CD14-positive monocyte (primary cell): ENCODE measurements around the gene GRIK4. TPM values are rescaled to one million over a fixed set of nuclear protein-coding genes. Genes with fewer than 3 reads are reported as not detected.
A peak's percentile ranks its signal among the peaks of the same experiment; 100 is the strongest.

Experiments
- DNase-seq, 3 donors: peaks; one replicate each; pipeline ENCODE4 v3.0.0-alpha.2; 2011 to 2022
- H2AFZ ChIP-seq: 2 replicates; pipeline ENCODE4 v1.6.0; 2012; ENCODE audit warnings: mild to moderate bottlenecking, low read depth, low read length, inconsistent platforms; ENCODE audit not compliant: insufficient read depth, poor library complexity, severe bottlenecking
- H3K27ac ChIP-seq, 2 donors: 1 replicate in 1 of 2; 2 replicates in 1 of 2; pipeline ENCODE4 v1.5.1; 2012 to 2013; ENCODE audit warnings: low read length in 2 of 2, control low read depth in 1 of 2, inconsistent platforms in 1 of 2, low read depth in 1 of 2, mild to moderate bottlenecking in 1 of 2
- H3K27me3 ChIP-seq, 2 donors: one replicate each; pipeline versions ENCODE4 v1.6.0 to v1.6.1; 2011 to 2013; ENCODE audit warnings: low read length in 2 of 2; ENCODE audit not compliant: control insufficient read depth in 2 of 2, insufficient read depth in 2 of 2
- H3K36me3 ChIP-seq, 2 donors: replicated peaks in 1 of 2; 1 replicate in 1 of 2; 2 replicates in 1 of 2; pipeline versions ENCODE4 v1.5.1 to v1.6.1; 2012 to 2013; ENCODE audit warnings: low read length in 2 of 2, control low read depth in 1 of 2, inconsistent platforms in 1 of 2, mild to moderate bottlenecking in 1 of 2; ENCODE audit not compliant: insufficient read depth in 2 of 2, control insufficient read depth in 1 of 2
- H3K4me1 ChIP-seq, 2 donors: 1 replicate in 1 of 2; 2 replicates in 1 of 2; pipeline versions ENCODE4 v1.5.1 to v1.6.1; 2012 to 2013; ENCODE audit warnings: low read length in 2 of 2, control low read depth in 1 of 2, inconsistent platforms in 1 of 2, mild to moderate bottlenecking in 1 of 2, moderate library complexity in 1 of 2; ENCODE audit not compliant: insufficient read depth in 2 of 2, control insufficient read depth in 1 of 2
- H3K4me2 ChIP-seq: replicated peaks from 2 replicates; pipeline ENCODE3; 2012; ENCODE audit warnings: low read length, moderate library complexity, mild to moderate bottlenecking; ENCODE audit not compliant: poor library complexity, severe bottlenecking; ENCODE audit errors: extremely low read depth
- H3K4me3 ChIP-seq, 3 experiments: fragments of 200-600 bp in 1 of 3; sonication (generic) in 1 of 3; replicated peaks in 1 of 3; 1 replicate in 2 of 3; 2 replicates in 1 of 3; pipeline ENCODE4 v1.5.1; 2011 to 2013; ENCODE audit warnings: low read length in 3 of 3, mild to moderate bottlenecking in 3 of 3, control low read depth in 2 of 3, low read depth in 2 of 3, inconsistent platforms in 1 of 3, moderate library complexity in 1 of 3
- H3K79me2 ChIP-seq: 2 replicates; pipeline ENCODE4 v1.6.0; 2012; ENCODE audit warnings: mild to moderate bottlenecking, control low read depth, inconsistent platforms, low read length, moderate library complexity; ENCODE audit not compliant: insufficient read depth
- H3K9ac ChIP-seq: 2 replicates; pipeline ENCODE4 v1.6.0; 2017; ENCODE audit warnings: low read length, mild to moderate bottlenecking; ENCODE audit not compliant: insufficient read depth, poor library complexity, severe bottlenecking
- H3K9me3 ChIP-seq, 2 donors: replicated peaks in 1 of 2; 1 replicate in 1 of 2; 2 replicates in 1 of 2; pipeline versions ENCODE4 v1.5.1 to v1.6.1; 2012 to 2013; ENCODE audit warnings: low read length in 2 of 2, control low read depth in 1 of 2; ENCODE audit not compliant: control insufficient read depth in 1 of 2, insufficient read depth in 1 of 2
- H4K20me1 ChIP-seq: 2 replicates; pipeline ENCODE4 v1.6.0; 2012; ENCODE audit warnings: mild to moderate bottlenecking, low read length, control low read depth, moderate library complexity; ENCODE audit not compliant: insufficient read depth
- H3K27ac Mint-ChIP-seq, 7 donors: one replicate each; pipeline ENCODE4 v1.8.0; 2020; ENCODE audit warnings: mild to moderate bottlenecking in 7 of 7, mixed read lengths in 7 of 7, moderate library complexity in 6 of 7, inconsistent platforms in 2 of 7
- H3K27me3 Mint-ChIP-seq, 3 donors: one replicate each; pipeline ENCODE4 v1.8.0; 2021 to 2022; ENCODE audit warnings: low read depth in 3 of 3, mild to moderate bottlenecking in 3 of 3, mixed read lengths in 3 of 3, moderate library complexity in 3 of 3, inconsistent platforms in 1 of 3
- H3K36me3 Mint-ChIP-seq, 2 donors: one replicate each; pipeline ENCODE4 v1.8.0; 2020; ENCODE audit warnings: mixed read lengths in 2 of 2, inconsistent platforms in 1 of 2, mild to moderate bottlenecking in 1 of 2
- H3K4me1 Mint-ChIP-seq: one replicate; pipeline ENCODE4 v1.8.0; 2020; ENCODE audit warnings: mild to moderate bottlenecking, mixed read lengths
- H3K4me3 Mint-ChIP-seq, 2 donors: one replicate each; pipeline ENCODE4 v1.8.0; 2020; ENCODE audit warnings: mild to moderate bottlenecking in 2 of 2, mixed read lengths in 2 of 2, moderate library complexity in 1 of 2
- H3K9me3 Mint-ChIP-seq, 7 donors: one replicate each; pipeline ENCODE4 v1.8.0; 2020 to 2022; ENCODE audit warnings: mixed read lengths in 7 of 7, mild to moderate bottlenecking in 6 of 7, moderate library complexity in 6 of 7, inconsistent platforms in 2 of 7
- CTCF ChIP-seq: fragments of 200-600 bp; IDR thresholded peaks from one replicate; pipeline ENCODE4 v1.8.0; 2022; ENCODE audit warnings: antibody characterized with exemption, mild to moderate bottlenecking
- WGBS: methylation state at CpG from one replicate; pipeline ENCODE4 v1.1.5; 2013; ENCODE audit warnings: missing lambda C conversion rate; ENCODE audit not compliant: insufficient coverage; 5-methylcytosine and 5-hydroxymethylcytosine counted together
- intact Hi-C, 2 donors: fragments of 100-400 bp; cut with micrococcal nuclease; formaldehyde crosslinking; loops; one replicate each; pipeline versions ENCODE4 v1.15.0 to v1.15.1; 2023
- polyA plus RNA-seq, 3 donors: library from polyadenylated mRNA; depleted of rRNA in 1 of 3; unstranded in 2 of 3; stranded (reverse) in 1 of 3; fragments of 300-500 nt in 2 of 3; fragments of >200 nt in 1 of 3; fragmentation: Illumina TruSeq in 2 of 3; gene quantifications; 1 replicate in 2 of 3; 2 replicates in 1 of 3; pipeline ENCODE4 v1.2.3, GENCODE V29; 2012 to 2021

The GRIK4 gene
- polyA plus RNA-seq, 3 donors: not detected

- Histone ChIP-seq H3K9ac (no peak overlapping the region), H4K20me1 (no peaks in the 10 kb centered on the region), H3K4me3 (peak overlapping the region in 1 of 3 experiments; percentile 63), H3K36me3 (no peaks in the 10 kb centered on the region), H3K4me2 (peak overlapping the region; percentile 70), H3K79me2 (no peaks in the 10 kb centered on the region), H3K9me3 (no peaks in the 10 kb centered on the region), H2AFZ (peak overlapping the region; percentile 81), H3K27me3 (peaks cover 0 to 8% of the 10 kb centered on the region in 2 donors), H3K27ac (no peak overlapping the region), H3K4me1 (peaks cover 15 to 19% of the 10 kb centered on the region in 2 donors)
- peak; percentile 56 for TF ChIP-seq CTCF
- H3K9me3 Mint-ChIP-seq: no peaks in the 10 kb centered on the region
- H3K27me3 Mint-ChIP-seq: peaks cover 8 to 17% (median 15%) of the 10 kb centered on the region in 3 donors
- DNase-seq: peak; percentile 10 to 47 (median 45)
- H3K27ac Mint-ChIP-seq: peak overlapping the region in 2 of 7 donors; percentile 75 to 80
- H3K4me3 Mint-ChIP-seq: peak overlapping the region; percentile 74 to 92
- no peaks in the 10 kb centered on the region for H3K36me3 Mint-ChIP-seq
- intact Hi-C loops: no loop called here
- WGBS: 11% methylated on average over 9 of the region's 20 CpGs
- H3K4me1 Mint-ChIP-seq: peaks cover 17% of the 10 kb centered on the region
These were observed 441.2 kb downstream of the GRIK4 start for GRCh38 chr11:120952461-120953434.

- no peak for DNase-seq
- no peak for TF ChIP-seq CTCF
- H3K36me3 Mint-ChIP-seq: no peaks in the 10 kb centered on the region
- no peak overlapping the region for H3K27ac Mint-ChIP-seq
- peaks cover 17% of the 10 kb centered on the region for H3K4me1 Mint-ChIP-seq
- WGBS: 95% methylated on average over 5 of the region's 7 CpGs
- H3K9me3 Mint-ChIP-seq: no peaks in the 10 kb centered on the region
- Histone ChIP-seq H4K20me1 (no peaks in the 10 kb centered on the region), H3K4me1 (peaks cover 15 to 19% of the 10 kb centered on the region in 2 donors), H3K36me3 (no peaks in the 10 kb centered on the region), H3K4me3 (no peak overlapping the region), H3K9me3 (no peaks in the 10 kb centered on the region), H3K27ac (no peak overlapping the region), H3K27me3 (peaks cover 0 to 8% of the 10 kb centered on the region in 2 donors), H3K9ac (no peak overlapping the region), H3K79me2 (no peaks in the 10 kb centered on the region), H3K4me2 (no peak overlapping the region), H2AFZ (no peak overlapping the region)
- intact Hi-C loops: no loop called here
- H3K4me3 Mint-ChIP-seq: no peak overlapping the region
- peaks cover 8 to 14% (median 12%) of the 10 kb centered on the region in 3 donors for H3K27me3 Mint-ChIP-seq
These were observed 442.8 kb downstream of the GRIK4 start for GRCh38 chr11:120954381-120954780.
